HG02885 (cell line): ENCODE results near the gene VCPKMT.

ENCODE experiments used
- ATAC-seq: cut with Tn5 transposase; IDR thresholded peaks from one replicate; pipeline ENCODE4 v1.9.1; 2021; ENCODE audit warnings: mild to moderate bottlenecking; ENCODE audit not compliant: unreplicated experiment, poor library complexity

VCPKMT gene

GRCh38 chr14:50068496-50068895, 47.9 kb downstream of the VCPKMT start:
- ATAC-seq, result no peak

GRCh38 chr14:50067723-50068495, 48.5 kb downstream of the VCPKMT start:
- no peak for ATAC-seq

- ATAC-seq, result no peak
Observed at GRCh38 chr14:50065583-50065982, 50.8 kb downstream of the VCPKMT start.

- ATAC-seq, result peak; percentile 74
Observed at GRCh38 chr14:50064993-50065392, 51.4 kb downstream of the VCPKMT start.

- no peak for ATAC-seq
Observed at GRCh38 chr14:50063876-50064420, 52.4 kb downstream of the VCPKMT start.

- ATAC-seq, result peak; percentile 30
Observed at GRCh38 chr14:50062438-50063085, 53.8 kb downstream of the VCPKMT start.

- peak; percentile 63 for ATAC-seq
Observed at GRCh38 chr14:50061664-50062437, 54.5 kb downstream of the VCPKMT start.

- no peak for ATAC-seq
Observed at GRCh38 chr14:50060871-50061663, 55.3 kb downstream of the VCPKMT start.

GRCh38 chr14:50059763-50060616, 56.4 kb downstream of the VCPKMT start:
- ATAC-seq, result no peak
